GM12864 (cell line): ENCODE data around the gene SPAAR.

Experiments
- DNase-seq: peaks from one replicate; pipeline ENCODE4 v3.0.0-alpha.2; 2011; ENCODE audit warnings: low read depth
- H3K4me3 ChIP-seq: 2 replicates; pipeline ENCODE4 v1.5.1; 2011; ENCODE audit warnings: mild to moderate bottlenecking, low read depth, low read length, control low read depth
- CTCF ChIP-seq: IDR thresholded peaks from 2 replicates; pipeline ENCODE4 v1.5.1; 2011; ENCODE audit warnings: low read depth, mild to moderate bottlenecking, moderate library complexity, low read length, control low read depth, inconsistent platforms; ENCODE audit errors: missing control alignments

The SPAAR gene

GRCh38 chr9:35915681-35916294 is 6.5 kb downstream of the SPAAR start:
- H3K4me3 ChIP-seq, result no peak overlapping the region
- no peak for TF ChIP-seq CTCF
- DNase-seq, result no peak

- DNase-seq, result no peak
- no peak overlapping the region for H3K4me3 ChIP-seq
- TF ChIP-seq CTCF, result no peak
These were observed 8.0 kb downstream of the SPAAR start for GRCh38 chr9:35917261-35917660.

GRCh38 chr9:35918780-35919179 is 9.5 kb downstream of the SPAAR start:
- no peak for DNase-seq
- TF ChIP-seq CTCF, result no peak
- H3K4me3 ChIP-seq, result no peak overlapping the region

- no peak for DNase-seq
- TF ChIP-seq CTCF, result no peak
- H3K4me3 ChIP-seq, result no peak overlapping the region
These were observed 10.1 kb downstream of the SPAAR start for GRCh38 chr9:35919212-35920008.

GRCh38 chr9:35920051-35920620 is 10.8 kb downstream of the SPAAR start:
- no peak overlapping the region for H3K4me3 ChIP-seq
- no peak for DNase-seq
- TF ChIP-seq CTCF, result no peak

- H3K4me3 ChIP-seq, result no peak overlapping the region
- no peak for DNase-seq
- no peak for TF ChIP-seq CTCF
These were observed 14.3 kb downstream of the SPAAR start for GRCh38 chr9:35923598-35923926.
